PC-3 (cell line): ENCODE results near the gene SMPD1.

Experiments
- CTCF ChIP-seq: fragments of 300-600 bp; sonication (generic); conservative IDR thresholded peaks from 2 replicates; pipeline ENCODE4 v1.5.1; 2017; ENCODE audit warnings: antibody characterized with exemption, low read depth, mild to moderate bottlenecking, low read length
- EZH2phosphoT487 ChIP-seq: fragments of 300-600 bp; sonication (generic); IDR thresholded peaks from 2 replicates; pipeline ENCODE4 v1.6.1; 2018; ENCODE audit warnings: mild to moderate bottlenecking, antibody characterized with exemption, low read length, borderline replicate concordance

- TF ChIP-seq CTCF (no peak), EZH2phosphoT487 (no peak)
Observed at GRCh38 chr11:6350043-6350442, 40.2 kb upstream of the SMPD1 start.
